Stomach (tissue), 9 donors: Measurements from ENCODE around the gene YOD1. TPM values are rescaled to one million over a fixed set of nuclear protein-coding genes. Genes with fewer than 3 reads are reported as not detected.

Experiments
- DNase-seq, 2 donors: peaks; one replicate each; pipeline versions ENCODE4 v3.0.0 to v3.0.0-alpha.2; 2013 to 2019
- H3K27ac ChIP-seq, 5 donors: fragments of 200-600 bp in 4 of 5; sonication (generic) in 4 of 5; one replicate each; pipeline ENCODE4 v1.5.1; 2013 to 2019; ENCODE audit warnings: mild to moderate bottlenecking in 1 of 5, moderate library complexity in 1 of 5
- H3K27me3 ChIP-seq, 3 donors: fragments of 200-600 bp; sonication (generic); one replicate each; pipeline ENCODE4 v1.5.1; 2017 to 2019; ENCODE audit warnings: mixed run types in 1 of 3
- H3K36me3 ChIP-seq, 4 donors: fragments of 200-600 bp; sonication (generic); 1 replicate in 3 of 4; 2 replicates in 1 of 4; pipeline ENCODE4 v1.5.1; 2016 to 2019
- H3K4me1 ChIP-seq, 4 donors: fragments of 200-600 bp; sonication (generic); one replicate each; pipeline ENCODE4 v1.5.1; 2016 to 2019
- H3K4me3 ChIP-seq, 4 donors: fragments of 200-600 bp; sonication (generic) in 3 of 4; one replicate each; pipeline ENCODE4 v1.5.1; 2016 to 2019; ENCODE audit warnings: mild to moderate bottlenecking in 1 of 4
- H3K9me3 ChIP-seq, 4 donors: fragments of 200-600 bp; sonication (generic); one replicate each; pipeline ENCODE4 v1.5.1; 2016 to 2019
- EP300 ChIP-seq: sonication (generic); formaldehyde crosslinking; IDR thresholded peaks from one replicate; pipeline ENCODE4 v1.6.1; 2017; ENCODE audit warnings: antibody characterized with exemption
- POLR2A ChIP-seq, 4 donors: fragments of 450-650 bp; IDR thresholded peaks; one replicate each; pipeline ENCODE4 v1.6.1; 2016; ENCODE audit warnings: antibody characterized with exemption in 4 of 4, control low read depth in 2 of 4, mild to moderate bottlenecking in 1 of 4, moderate library complexity in 1 of 4
- POLR2AphosphoS5 ChIP-seq, 3 donors: sonication (generic); formaldehyde crosslinking; IDR thresholded peaks; one replicate each; pipeline ENCODE4 v1.6.1; 2016; ENCODE audit warnings: antibody characterized with exemption in 3 of 3
- whole genome bisulfite sequencing, 5 donors: extraction: QIAGEN DNeasy Blood & Tissue Kit in 3 of 5; methylation state at CpG; one replicate each; pipeline versions ENCODE4 v1.1.5 to v1.1.7; 2013 to 2018; 5-methylcytosine and 5-hydroxymethylcytosine counted together
- intact Hi-C: fragments of 100-400 bp; cut with DNase I; formaldehyde crosslinking; loops from one replicate; pipeline ENCODE4 v1.15.1; 2023; ENCODE audit warnings: low total_unique reads
- polyA plus RNA-seq, 3 donors: library from polyadenylated mRNA; stranded (reverse); fragments of 200-250 nt; gene quantifications; one replicate each; pipeline ENCODE4 v1.2.3, GENCODE V29; 2013
- total RNA-seq, 5 donors: library from RNA; depleted of rRNA; stranded (reverse); fragments of >200 nt; gene quantifications; one replicate each; pipeline versions ENCODE4 v1.1.0 to v1.2.3, GENCODE V29; 2014 to 2016
- TF ChIP-seq, protein P1 (sequence below), 7 experiments: fragments of 450-650 bp in 4 of 7; fragments of 200-600 bp in 3 of 7; sonication (generic) in 3 of 7; IDR thresholded peaks; one replicate each; pipeline ENCODE4 v1.5.1; 2016 to 2019; ENCODE audit warnings: antibody characterized with exemption in 7 of 7, control low read depth in 2 of 7, mild to moderate bottlenecking in 1 of 7
- donor health status: healthy with polysubstance abuse.
- donor health status: Bipolar disorder and iron deficiency.
- donor health status: healthy.

The YOD1 gene
- total and polyA plus RNA-seq, 8 donors = 1.5 to 47.9 (median 4.8) TPM

DNA sequence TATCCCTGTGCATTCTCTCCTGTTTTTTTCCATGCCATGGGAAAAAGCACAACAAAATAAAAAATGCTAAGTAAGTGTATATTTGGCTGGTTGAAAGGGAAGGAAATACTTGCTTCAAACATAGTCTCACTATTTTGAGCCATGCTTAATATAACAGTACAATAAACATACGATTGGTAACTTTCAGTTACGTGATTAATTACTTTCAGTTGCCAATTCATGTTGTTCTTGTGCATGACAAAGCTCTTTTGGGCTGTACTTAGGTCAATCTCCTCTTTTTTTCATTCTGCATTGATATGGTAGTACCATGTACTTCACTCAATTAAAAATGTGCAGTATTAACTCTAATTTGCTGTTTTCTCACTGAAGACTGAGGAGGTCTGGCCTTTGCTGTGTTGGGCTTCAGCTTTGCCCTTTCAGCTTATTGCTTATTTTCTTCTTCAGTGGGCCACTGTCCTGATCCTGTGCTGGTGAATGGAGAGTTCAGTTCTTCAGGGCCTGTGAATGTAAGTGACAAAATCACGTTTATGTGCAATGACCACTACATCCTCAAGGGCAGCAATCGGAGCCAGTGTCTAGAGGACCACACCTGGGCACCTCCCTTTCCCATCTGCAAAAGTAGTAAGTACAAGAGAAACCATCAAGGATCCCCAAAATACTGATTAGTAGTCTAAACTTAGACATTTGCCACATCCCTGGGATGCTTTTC lies 40.3 kb upstream of the YOD1 start:
- TF ChIP-seq, protein P1, sequence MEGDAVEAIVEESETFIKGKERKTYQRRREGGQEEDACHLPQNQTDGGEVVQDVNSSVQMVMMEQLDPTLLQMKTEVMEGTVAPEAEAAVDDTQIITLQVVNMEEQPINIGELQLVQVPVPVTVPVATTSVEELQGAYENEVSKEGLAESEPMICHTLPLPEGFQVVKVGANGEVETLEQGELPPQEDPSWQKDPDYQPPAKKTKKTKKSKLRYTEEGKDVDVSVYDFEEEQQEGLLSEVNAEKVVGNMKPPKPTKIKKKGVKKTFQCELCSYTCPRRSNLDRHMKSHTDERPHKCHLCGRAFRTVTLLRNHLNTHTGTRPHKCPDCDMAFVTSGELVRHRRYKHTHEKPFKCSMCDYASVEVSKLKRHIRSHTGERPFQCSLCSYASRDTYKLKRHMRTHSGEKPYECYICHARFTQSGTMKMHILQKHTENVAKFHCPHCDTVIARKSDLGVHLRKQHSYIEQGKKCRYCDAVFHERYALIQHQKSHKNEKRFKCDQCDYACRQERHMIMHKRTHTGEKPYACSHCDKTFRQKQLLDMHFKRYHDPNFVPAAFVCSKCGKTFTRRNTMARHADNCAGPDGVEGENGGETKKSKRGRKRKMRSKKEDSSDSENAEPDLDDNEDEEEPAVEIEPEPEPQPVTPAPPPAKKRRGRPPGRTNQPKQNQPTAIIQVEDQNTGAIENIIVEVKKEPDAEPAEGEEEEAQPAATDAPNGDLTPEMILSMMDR (IDR thresholded peaks at IDR 0.05) = no peak
- TF ChIP-seq EP300 (no peak), POLR2AphosphoS5 (IDR thresholded peaks at IDR 0.05) (no peak), POLR2A (IDR thresholded peaks at IDR 0.05) (no peak)
- Histone ChIP-seq H3K27me3 (no peaks in the 10 kb centered on the region), H3K4me1 (peaks cover 7 to 21% (median 13%) of the 10 kb centered on the region in 4 donors), H3K4me3 (no peak overlapping the region), H3K36me3 (peaks cover 0 to 4% (median 0%) of the 10 kb centered on the region in 4 donors), H3K27ac (no peak overlapping the region), H3K9me3 (no peaks in the 10 kb centered on the region)
- WGBS, 5 donors = 74 to 89% (median 79%) methylated on average over 4 of the region's 4 CpGs
- DNase-seq = no peak
- intact Hi-C loops = no loop called here

DNA sequence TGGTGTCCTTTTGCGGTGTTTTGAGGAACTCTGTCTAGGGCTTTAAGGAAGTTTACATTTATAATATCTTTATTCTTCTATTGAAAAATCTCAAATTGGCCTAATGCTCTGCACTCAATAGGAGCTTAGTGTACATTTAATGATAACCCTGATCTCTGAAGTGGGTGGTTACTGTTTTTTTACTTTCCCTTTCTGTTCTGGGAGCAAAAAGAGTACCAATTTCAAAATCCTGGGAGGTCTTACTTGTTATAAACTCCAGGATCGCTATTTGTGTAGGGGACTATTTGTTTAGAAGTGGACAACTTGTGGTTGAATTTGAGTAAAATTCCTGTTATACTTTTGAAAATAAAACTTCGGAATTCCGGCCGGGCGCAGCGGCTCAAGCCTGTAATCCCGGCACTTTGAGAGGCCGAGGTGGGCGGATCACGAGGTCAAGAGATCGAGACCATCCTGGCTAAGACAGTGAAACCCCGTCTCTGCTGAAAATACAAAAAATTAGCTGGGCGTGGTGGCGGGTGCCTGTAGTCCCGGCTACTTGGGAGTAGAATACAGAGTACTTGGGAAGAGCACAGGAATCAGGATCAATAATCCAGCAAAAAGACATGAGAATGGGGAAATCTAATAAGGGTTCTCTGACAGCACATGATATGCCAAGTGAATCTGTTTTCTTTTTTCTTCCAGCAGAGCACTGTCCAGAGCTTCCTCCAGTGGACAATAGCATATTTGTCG lies 38.8 kb upstream of the YOD1 start:
- H3K9me3 ChIP-seq = no peaks in the 10 kb centered on the region
- no peak for DNase-seq
- peaks cover 7 to 30% (median 14%) of the 10 kb centered on the region in 4 donors for H3K4me1 ChIP-seq
- H3K27me3 ChIP-seq = no peaks in the 10 kb centered on the region
- H3K4me3 ChIP-seq = peak overlapping the region; percentile 1 to 34 (median 14)
- intact Hi-C loops = no loop called here
- H3K27ac ChIP-seq = peak overlapping the region; percentile 69 to 88 (median 83)
- no peak for TF ChIP-seq POLR2A (IDR thresholded peaks at IDR 0.05)
- no peak for TF ChIP-seq POLR2AphosphoS5 (IDR thresholded peaks at IDR 0.05)
- TF ChIP-seq EP300 = no peak
- TF ChIP-seq, protein P1 (IDR thresholded peaks at IDR 0.05) = no peak
- no peaks in the 10 kb centered on the region for H3K36me3 ChIP-seq
- 78 to 83% (median 80%) methylated on average over 17 of the region's 17 CpGs for WGBS, 5 donors

DNA sequence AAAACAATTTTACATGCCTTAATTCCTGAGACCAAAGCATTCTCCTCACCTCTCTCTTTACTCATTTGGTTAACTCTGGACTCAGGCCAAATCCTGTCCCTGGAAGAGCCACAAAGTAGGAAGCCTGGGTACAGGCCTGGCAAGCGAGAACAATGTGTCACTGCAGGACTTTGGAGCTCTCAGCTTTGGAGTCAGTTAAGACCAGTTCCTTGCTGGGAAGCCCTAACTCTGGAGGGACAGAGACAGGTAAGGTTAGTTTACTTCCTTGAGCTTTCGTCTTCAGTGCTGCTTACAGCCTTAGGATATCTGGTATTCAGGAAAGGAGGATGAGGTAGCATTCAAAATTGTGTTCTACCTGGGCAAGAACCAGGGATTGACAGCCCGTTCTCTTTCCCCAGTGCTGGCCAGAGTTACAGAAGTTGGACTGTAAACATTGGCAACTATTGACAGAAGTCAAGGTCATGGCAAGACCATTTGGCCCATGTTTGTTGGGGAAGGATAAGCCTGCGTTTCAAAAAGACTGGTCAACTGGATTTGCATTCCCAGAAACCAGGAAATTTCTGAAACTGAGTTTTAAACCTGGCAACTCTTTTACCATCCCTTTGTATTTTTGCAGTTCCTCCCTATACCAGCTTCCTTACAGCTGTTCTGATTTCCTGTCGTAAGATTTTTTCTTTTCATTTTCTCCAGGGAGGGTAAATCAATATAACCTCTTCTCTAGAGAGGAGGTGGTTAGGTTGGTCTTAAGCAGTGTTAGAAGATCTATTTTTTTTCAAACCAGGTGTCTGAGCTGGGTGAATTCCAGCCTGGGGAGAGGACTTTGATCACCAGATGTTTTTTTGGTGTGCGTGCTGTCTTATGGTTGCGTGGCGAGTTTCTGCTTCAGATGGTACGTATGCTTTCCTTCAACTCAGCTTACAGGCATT lies 38.0 kb upstream of the YOD1 start, which contains the start of gene C4BPB:
C4BPB (plus strand) TSS at position 160 of the 926 bp plus-strand sequence; CDS start at position 832, 672 bp downstream.
- H3K4me1 ChIP-seq = peaks cover 7 to 36% (median 16%) of the 10 kb centered on the region in 4 donors
- intact Hi-C loops = no loop called here
- no peaks in the 10 kb centered on the region for H3K9me3 ChIP-seq
- H3K27me3 ChIP-seq = no peaks in the 10 kb centered on the region
- peak within 1 kb of the TSS; percentile 69 to 88 (median 77) for H3K27ac ChIP-seq
- TF ChIP-seq POLR2AphosphoS5 (IDR thresholded peaks at IDR 0.05) (peak in 2 of 3 donors; percentile 41 to 53), EP300 (no peak)
- peak within 1 kb of the TSS; percentile 1 to 34 (median 14) for H3K4me3 ChIP-seq
- H3K36me3 ChIP-seq = no peaks in the 10 kb centered on the region
- WGBS, 5 donors = 33 to 58% (median 41%) methylated on average over 9 of the region's 9 CpGs
- DNase-seq = peak; percentile 59 to 71

DNA sequence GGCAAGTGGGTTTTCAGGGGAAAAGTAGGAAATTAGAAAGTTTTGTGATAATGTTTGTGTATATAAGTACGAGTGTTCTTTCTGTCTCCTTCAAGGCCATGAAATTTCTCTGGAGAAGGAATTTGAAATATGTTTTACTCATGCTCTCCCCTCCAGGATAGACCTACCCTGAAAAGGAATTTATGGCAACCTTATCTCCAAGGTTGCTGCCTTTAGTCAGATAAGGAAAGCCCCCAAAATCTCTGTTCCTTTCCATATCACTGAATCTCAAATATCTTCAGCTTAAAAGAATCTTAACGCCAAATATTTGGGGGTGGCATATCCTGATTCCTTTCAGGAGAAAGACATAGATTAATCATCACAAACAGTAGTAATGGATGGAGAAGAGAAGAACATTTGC lies 37.2 kb upstream of the YOD1 start:
- Histone ChIP-seq H3K9me3 (no peaks in the 10 kb centered on the region), H3K4me1 (peaks cover 7 to 36% (median 16%) of the 10 kb centered on the region in 4 donors), H3K27ac (peak overlapping the region in 4 of 5 donors; percentile 69 to 88 (median 79)), H3K27me3 (no peaks in the 10 kb centered on the region), H3K4me3 (no peak overlapping the region), H3K36me3 (no peaks in the 10 kb centered on the region)
- no peak for DNase-seq
- WGBS, 5 donors = 58 to 74% (median 64%) methylated on average over 2 of the region's 2 CpGs
- TF ChIP-seq POLR2A (IDR thresholded peaks at IDR 0.05) (no peak), POLR2AphosphoS5 (IDR thresholded peaks at IDR 0.05) (no peak), EP300 (no peak)
- TF ChIP-seq, protein P1 (IDR thresholded peaks at IDR 0.05) = no peak
- intact Hi-C loops = no loop called here
